ENCODE measurements around the gene CASK.
"Not testable (repeated sequence)": the region's sequence is repeated elsewhere in the genome, so short reads cannot be mapped to it uniquely, and the experiment has no call there.

Gene CASK

GRCh38 chrX:41684138-41684537 is 239.2 kb downstream of the CASK start:
- no peak for DNase-seq

DNA sequence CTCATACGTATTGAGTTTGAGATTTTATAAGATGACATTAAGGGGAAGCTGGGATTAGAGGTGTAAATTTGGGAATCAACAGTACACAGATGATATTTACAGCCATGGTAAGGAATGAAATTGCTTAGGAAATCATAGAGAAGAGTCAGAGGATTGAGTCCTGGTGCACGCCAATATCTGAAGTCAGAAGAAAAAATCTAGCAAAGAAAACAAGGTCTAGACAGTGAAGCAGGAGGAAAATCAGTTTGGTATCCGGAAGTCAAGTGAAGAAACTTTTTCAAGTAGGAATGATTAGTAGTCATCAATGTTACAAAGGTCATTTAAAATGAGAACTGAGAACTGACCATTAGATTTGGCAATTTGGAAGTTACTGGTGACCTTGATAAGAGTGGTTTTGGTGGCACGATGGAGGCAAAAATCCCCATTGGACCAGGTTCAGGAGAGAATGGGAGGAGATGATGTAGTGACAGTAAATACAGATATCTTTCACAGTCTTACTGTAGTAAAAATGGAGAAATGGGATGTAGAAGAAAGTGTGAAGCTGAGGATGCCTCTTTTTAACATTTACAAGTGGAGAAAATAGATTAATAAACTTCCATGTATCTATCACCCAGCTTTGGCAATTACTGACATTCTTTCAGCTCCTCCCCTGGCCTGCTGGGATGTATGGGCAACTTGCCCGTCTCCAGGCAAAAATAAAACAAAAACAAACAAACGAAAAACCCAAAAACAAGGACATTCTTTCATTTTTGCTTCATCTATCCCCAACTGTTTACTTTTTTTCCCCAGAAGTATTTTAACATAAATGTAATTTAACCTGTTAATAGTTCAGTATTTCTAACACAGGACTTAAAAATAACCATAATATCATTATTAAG is 245.9 kb downstream of the CASK start:
- DNase-seq = no peak

DNA sequence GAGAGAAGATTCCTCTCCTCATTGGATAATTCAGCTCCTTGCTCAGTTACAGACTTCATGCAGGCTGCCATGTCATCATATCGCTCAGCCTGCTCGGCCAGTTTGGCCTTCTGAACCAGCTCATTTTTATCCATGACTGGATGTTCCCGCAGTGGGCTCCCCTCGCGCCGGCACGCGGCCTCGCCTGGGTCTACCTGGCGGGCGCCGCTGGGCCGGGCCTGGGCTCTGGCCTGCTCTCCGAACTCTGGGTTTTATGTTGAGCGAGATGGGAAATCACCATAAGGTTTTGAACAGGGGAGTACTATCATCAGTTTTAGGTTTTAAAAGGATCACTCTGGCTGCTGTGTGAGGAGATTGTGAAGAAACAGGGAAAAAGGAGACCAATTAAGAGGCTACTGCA is 247.0 kb downstream of the CASK start:
- DNase-seq = not testable (repeated sequence)

DNA sequence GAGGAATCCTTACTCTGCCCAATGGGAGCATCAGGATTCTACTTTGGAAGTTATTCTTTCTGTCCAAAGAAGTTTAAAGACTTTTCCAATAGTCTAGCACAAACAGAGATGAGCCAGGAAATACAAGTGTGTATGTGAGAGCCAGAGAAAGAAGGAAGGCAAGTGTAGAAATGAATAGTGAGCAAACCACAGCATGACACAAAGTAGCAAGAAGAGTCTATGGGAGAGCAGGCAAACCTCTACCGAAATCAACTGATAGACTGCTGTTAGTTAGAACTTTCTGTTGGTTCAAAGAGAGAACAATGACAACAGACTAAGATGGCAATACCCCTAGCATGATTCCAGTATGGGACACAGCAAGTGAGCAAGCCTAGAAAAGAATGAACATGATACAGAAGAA is 250.7 kb downstream of the CASK start:
- no peak for DNase-seq

GRCh38 chrX:41671082-41671481 is 252.3 kb downstream of the CASK start:
- DNase-seq = no peak

DNA sequence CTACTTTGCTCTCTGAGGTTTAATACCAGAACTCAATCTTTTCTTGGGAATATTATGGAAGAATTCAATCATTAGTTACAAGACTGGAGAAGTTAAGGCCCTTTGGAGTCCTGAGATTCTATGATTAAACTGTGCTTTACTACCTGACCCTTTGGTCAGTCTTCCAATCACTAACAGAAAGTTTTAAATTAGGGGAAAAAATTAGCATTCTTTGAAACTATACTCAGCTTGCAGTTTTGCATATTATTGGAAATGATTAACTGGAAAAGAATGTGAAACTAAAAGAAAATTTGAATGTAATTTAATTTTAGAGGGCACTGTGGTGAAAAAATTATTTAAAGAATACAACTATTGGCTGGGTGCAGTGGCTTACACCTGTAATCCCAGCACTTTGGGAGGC is 253.2 kb downstream of the CASK start:
- DNase-seq = no peak

DNA sequence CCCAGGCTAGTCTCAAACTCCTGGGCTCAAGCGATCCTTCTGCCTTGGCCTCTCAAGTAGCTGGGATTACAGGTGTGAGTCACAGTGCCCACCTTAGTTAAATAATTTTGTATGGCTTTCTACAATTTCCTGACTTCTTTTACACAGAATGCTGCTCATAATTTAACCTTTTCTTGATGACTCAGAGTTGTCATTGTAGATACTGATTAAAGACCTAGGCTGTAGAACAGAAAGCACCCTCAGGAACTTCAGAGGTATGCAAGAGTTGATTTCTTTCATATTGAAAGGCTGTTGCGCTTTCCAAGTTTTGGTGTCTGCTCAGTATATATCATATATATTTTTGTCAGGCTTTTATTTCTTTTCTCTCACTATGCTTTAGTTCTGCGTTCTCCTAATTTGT is 255.7 kb downstream of the CASK start:
- no peak for DNase-seq

DNA sequence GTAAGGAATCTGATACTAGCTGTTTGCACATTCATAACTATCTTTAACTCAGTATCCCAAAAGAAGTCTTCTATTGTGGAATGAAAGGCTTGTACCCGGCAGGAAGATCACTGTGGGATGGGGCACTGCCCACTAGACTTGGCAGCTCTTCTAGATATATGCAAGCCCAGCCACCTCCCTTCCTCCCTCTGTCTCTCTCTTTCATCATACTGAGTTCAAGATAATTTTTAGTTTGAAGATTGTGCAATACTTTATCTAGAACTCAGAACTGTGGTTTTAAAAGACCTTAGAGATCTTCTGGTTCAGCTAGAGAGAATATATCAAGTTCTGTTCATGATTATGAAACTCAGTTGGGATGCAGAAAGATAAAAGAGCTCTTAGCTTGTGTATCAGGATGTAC is 257.1 kb downstream of the CASK start:
- DNase-seq = no peak

GRCh38 chrX:41665686-41666085 is 257.7 kb downstream of the CASK start:
- DNase-seq = no peak

DNA sequence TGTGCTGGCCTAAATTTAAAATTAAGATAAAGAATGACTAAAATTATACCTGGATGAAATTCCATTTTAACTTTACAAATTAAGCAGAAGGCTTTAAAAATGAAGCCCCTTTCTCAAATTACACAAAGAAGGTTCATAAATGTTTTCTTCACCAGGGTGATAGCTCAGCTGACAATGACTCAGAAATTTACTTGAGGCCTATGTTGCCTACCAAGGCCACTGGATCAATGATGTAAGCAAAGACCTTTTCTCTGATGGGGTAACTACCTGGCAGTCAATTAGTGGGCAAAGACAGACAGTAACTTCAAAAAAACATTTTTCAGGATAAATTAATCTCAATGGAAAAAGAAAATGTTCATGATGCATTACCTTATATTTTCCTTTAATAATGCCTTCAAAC is 258.4 kb downstream of the CASK start:
- no peak for DNase-seq

GRCh38 chrX:41664375-41664901 is 258.9 kb downstream of the CASK start:
- no peak for DNase-seq

- DNase-seq = no peak
Observed at GRCh38 chrX:41661366-41662095, 261.8 kb downstream of the CASK start.

DNA sequence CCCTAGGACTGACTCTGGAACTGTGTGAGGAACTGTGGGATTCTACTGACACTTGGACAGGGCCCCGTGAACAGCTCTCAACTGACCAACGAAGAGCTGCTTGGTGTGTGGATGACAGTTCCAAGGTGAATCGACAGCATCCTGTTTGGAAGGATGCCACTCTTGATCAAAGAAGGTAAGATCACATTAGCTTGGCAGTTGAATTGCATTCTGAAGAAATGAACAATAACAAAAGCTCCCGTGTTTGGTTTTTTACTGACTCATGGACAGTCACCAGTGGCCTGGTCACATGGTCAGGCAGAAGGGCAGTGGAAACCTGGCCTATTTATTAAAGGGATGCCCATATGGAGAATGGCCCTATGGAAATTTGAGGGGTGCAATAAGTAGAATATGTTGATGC is 267.7 kb downstream of the CASK start:
- no peak for DNase-seq

DNA sequence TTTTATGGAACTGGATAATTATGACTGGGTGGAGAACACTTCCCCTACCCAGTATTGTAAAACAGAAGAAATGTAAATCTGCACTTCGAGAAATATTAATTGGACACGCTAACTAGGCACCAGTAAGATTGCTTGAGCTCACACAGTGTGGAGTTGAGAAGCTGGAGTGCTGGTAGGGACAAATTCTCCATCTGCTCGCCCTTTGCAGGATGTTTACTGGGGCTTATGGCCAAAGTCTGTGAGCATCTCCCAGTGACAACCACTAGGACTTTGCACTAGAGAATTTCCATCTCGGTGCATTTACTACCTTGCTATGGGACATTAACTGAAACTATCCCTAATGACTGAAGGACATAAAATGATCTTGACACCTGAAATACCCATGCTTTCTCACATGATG is 268.3 kb downstream of the CASK start:
- DNase-seq = no peak

DNA sequence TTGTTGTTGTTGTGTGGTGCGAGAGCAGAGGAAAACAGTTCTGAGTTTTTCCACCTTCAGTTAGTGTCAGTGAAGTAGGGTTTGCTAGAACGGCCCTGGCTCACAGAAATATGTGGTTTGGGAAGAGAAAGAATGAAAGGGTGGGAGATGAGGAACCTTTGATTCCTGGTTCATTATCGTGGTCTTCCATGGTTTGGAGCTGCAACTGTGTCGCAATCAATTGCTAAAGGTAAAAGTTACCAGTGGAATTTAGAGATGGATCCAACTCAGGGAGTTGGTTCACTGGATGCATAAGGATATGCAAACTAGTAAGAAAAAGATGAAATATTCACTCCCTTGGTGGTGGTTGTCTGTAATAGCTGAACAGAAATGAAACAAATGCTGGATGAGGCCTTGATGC is 270.2 kb downstream of the CASK start:
- no peak for DNase-seq

GRCh38 chrX:41646201-41646600 is 277.2 kb downstream of the CASK start:
- DNase-seq = not testable (repeated sequence)

- no peak for DNase-seq
Observed at GRCh38 chrX:41634284-41634683, 289.1 kb downstream of the CASK start.

- no peak for DNase-seq
Observed at GRCh38 chrX:41630091-41630490, 293.3 kb downstream of the CASK start.

DNA sequence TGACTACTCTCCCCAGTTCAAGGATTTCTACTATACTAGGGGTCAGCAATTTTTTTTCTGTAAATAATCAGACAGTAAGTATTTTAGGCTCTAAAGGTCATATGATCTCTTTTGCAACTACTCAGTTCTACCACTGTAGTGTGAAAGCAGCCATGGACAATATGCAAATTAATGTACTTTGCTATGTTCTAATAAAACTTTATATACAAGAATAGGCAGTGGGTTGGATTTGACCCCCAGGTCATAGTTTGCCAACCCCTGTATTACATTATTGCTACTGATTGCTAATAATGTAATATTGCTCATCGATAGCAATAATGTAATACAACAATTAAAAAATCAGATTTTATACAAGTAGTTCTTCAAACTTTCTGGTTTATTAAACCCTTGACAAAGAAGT is 293.8 kb downstream of the CASK start:
- no peak for DNase-seq

DNA sequence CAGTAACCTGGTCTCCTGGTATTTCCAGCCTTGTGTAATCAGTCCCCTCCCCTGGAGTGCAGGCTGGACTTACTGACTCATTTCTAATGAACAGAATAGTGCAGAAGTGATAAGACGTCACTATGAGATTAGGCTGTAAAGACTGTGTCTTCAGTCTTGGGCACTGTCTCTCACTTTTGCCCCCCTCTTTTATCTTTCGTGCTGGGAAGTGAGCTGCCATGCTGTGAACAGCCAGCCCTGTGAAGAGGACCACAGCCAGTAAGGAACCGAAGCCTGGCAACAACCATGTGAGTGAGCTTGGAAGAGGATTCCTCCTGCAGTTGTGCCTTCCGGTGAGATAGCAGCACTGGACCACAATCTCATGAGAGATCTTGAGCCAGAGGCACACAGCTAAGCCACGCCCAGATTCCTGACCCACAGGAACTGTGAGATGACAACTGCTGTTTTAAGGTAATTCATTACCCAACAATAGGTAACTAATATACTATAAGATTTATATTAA is 302.1 kb downstream of the CASK start:
- no peak for DNase-seq

GRCh38 chrX:41619221-41619620 is 304.1 kb downstream of the CASK start:
- no peak for DNase-seq

DNA sequence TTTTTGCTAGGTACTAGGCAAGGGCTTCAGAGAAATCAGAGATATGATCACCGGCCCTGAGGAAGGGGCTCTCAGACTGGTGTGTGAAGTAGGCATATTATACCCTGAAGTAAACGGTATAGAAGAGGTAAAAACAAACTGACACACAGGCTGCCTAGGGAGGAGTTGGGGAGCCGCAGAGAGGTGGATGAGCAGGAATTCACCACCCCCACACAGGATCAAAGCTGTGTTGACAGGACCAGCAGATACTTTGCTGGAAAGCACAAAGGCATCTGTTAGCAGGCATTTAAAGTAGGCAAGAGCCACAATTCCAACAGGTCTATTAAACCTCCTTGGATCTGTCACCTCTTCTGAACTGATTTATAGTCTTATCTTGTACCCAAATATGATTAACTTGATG is 306.4 kb downstream of the CASK start:
- DNase-seq = no peak

DNA sequence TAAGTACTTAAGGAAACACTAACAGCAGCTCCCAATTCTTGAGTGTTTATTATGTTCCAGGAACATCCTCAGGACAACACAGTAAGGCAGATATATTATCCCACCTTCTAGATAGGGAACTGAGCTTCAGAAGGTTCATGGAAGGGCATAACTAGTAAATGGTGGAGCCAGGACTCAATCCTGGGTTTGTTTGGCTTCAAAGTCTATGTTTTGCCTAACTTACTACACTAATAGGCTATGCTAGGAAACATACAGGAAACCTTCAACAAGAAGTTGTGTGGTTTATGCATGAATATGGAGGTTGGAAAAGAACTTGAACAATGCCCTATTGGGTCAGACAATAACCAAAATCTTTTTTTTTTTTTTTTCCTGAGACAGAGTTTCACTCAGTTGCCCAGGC is 307.1 kb downstream of the CASK start:
- no peak for DNase-seq

DNA sequence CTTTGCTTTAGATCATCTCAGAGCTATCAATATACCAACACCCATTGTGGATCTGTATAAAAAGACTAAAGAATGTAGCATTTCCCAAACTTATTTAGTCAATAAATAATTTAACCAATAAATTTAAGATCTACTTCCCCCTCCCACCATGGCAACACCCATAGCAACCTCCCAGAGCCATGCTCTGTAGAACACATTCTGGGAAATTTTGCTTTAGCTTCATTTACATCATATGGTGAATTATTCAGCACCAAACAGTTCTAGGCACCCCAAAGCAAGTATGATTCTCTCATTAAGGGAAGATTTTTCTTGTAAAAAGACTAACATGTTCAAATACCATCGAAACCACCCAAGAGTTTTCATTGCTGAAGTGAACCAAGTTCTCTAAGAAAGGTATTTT is 315.1 kb downstream of the CASK start:
- no peak for DNase-seq

All from activated CD4-positive, CD25-positive, alpha-beta regulatory T cell treated with anti-CD3 and anti-CD28 coated beads, Interleukin-2, amount 50 U/mL, for 72 hours (primary cell).